Amygdala (tissue), 56 donors: Measurements from ENCODE around the gene KIAA1958.

ENCODE experiments used
- DNase-seq, 56 donors: peaks; one replicate each; lab custom pipeline; 2025; lab: John Stamatoyannopoulos, UW

The KIAA1958 gene

GRCh38 chr9:112553256-112553826 is 66.7 kb downstream of the KIAA1958 start:
- no peak for DNase-seq

GRCh38 chr9:112554516-112554915 is 67.9 kb downstream of the KIAA1958 start:
- DNase-seq, result no peak

- DNase-seq, result no peak
Measured at GRCh38 chr9:112555101-112555643, 68.5 kb downstream of the KIAA1958 start.

GRCh38 chr9:112555844-112556482 is 69.3 kb downstream of the KIAA1958 start:
- DNase-seq, result no peak

- no peak for DNase-seq
Measured at GRCh38 chr9:112556497-112557442, 70.1 kb downstream of the KIAA1958 start.

GRCh38 chr9:112558476-112558875 is 71.8 kb downstream of the KIAA1958 start:
- DNase-seq, result no peak

GRCh38 chr9:112558978-112559377 is 72.4 kb downstream of the KIAA1958 start:
- DNase-seq, result no peak

- no peak for DNase-seq
Measured at GRCh38 chr9:112559629-112560413, 73.2 kb downstream of the KIAA1958 start.

- DNase-seq, result no peak
Measured at GRCh38 chr9:112562235-112562958, 75.8 kb downstream of the KIAA1958 start.

GRCh38 chr9:112569186-112569585 is 82.6 kb downstream of the KIAA1958 start:
- DNase-seq, result no peak

- DNase-seq, result peak in 48 of 56 donors; percentile 4 to 81 (median 50)
Measured at GRCh38 chr9:112570671-112571167, 84.1 kb downstream of the KIAA1958 start.

- DNase-seq, result no peak
Measured at GRCh38 chr9:112571624-112572355, 85.2 kb downstream of the KIAA1958 start.

- DNase-seq, result no peak
Measured at GRCh38 chr9:112572416-112572815, 85.8 kb downstream of the KIAA1958 start.

GRCh38 chr9:112574008-112574407 is 87.4 kb downstream of the KIAA1958 start:
- no peak for DNase-seq

- no peak for DNase-seq
Measured at GRCh38 chr9:112575107-112575506, 88.5 kb downstream of the KIAA1958 start.

GRCh38 chr9:112581469-112582176 is 95.0 kb downstream of the KIAA1958 start:
- no peak for DNase-seq

GRCh38 chr9:112582371-112583262 is 96.0 kb downstream of the KIAA1958 start:
- no peak for DNase-seq
